ENCODE measurements around the gene KISS1R.

- TF ChIP-seq CTCF (conservative IDR thresholded peaks at IDR 0.05; ENCODE audit: low read length): no peak
- no peak for TF ChIP-seq EZH2phosphoT487 (IDR thresholded peaks at IDR 0.05; ENCODE audit: borderline replicate concordance)
Observed at GRCh38 chr19:883661-884211, 33.4 kb upstream of the KISS1R start.
